GM12891 (cell line): ENCODE results near the gene GAN.

Experiments used
- PAX5 ChIP-seq: IDR thresholded peaks from 2 replicates; pipeline ENCODE4 v1.6.1; 2011; ENCODE audit warnings: low read length, moderate library complexity, mild to moderate bottlenecking; ENCODE audit not compliant: insufficient read depth, severe bottlenecking
- POLR2A ChIP-seq: IDR thresholded peaks from 2 replicates; pipeline ENCODE4 v1.6.1; 2011; ENCODE audit warnings: low read depth, low read length, control low read depth
- POLR2AphosphoS5 ChIP-seq: IDR thresholded peaks from 2 replicates; pipeline ENCODE4 v1.6.1; 2011; ENCODE audit warnings: low read depth, low read length, control low read depth

- no peak for TF ChIP-seq POLR2A
- TF ChIP-seq PAX5, result no peak
- no peak for TF ChIP-seq POLR2AphosphoS5
Observed at GRCh38 chr16:81337097-81337496, 22.3 kb downstream of the GAN start.
